HG03565 (cell line): ENCODE measurements around the gene USO1.
"Not testable (repeated sequence)": the region's sequence is repeated elsewhere in the genome, so short reads cannot be mapped to it uniquely, and the experiment has no call there.

Experiments used
- ATAC-seq: cut with Tn5 transposase; IDR thresholded peaks from one replicate; pipeline ENCODE4 v1.9.1; 2021; ENCODE audit warnings: mild to moderate bottlenecking, moderate library complexity; ENCODE audit not compliant: unreplicated experiment

USO1 gene

GRCh38 chr4:75745721-75746199 lies 21.4 kb downstream of the USO1 start:
- no peak for ATAC-seq

GRCh38 chr4:75752637-75753036 lies 28.3 kb downstream of the USO1 start:
- no peak for ATAC-seq

- no peak for ATAC-seq
Measured at GRCh38 chr4:75769036-75769435, 44.7 kb downstream of the USO1 start.

GRCh38 chr4:75771607-75772006 lies 47.2 kb downstream of the USO1 start:
- ATAC-seq, result no peak

- ATAC-seq, result no peak
Measured at GRCh38 chr4:75777589-75777988, 53.2 kb downstream of the USO1 start.

GRCh38 chr4:75779105-75779757 lies 54.9 kb downstream of the USO1 start:
- no peak for ATAC-seq

GRCh38 chr4:75781305-75781704 lies 56.9 kb downstream of the USO1 start:
- no peak for ATAC-seq

- no peak for ATAC-seq
Measured at GRCh38 chr4:75786526-75786925, 62.1 kb downstream of the USO1 start.

GRCh38 chr4:75786938-75787337 lies 62.6 kb downstream of the USO1 start:
- ATAC-seq, result no peak

GRCh38 chr4:75790024-75790423 lies 65.6 kb downstream of the USO1 start:
- no peak for ATAC-seq

- ATAC-seq, result no peak
Measured at GRCh38 chr4:75800972-75801371, 76.6 kb downstream of the USO1 start.

GRCh38 chr4:75806035-75806434 lies 81.7 kb downstream of the USO1 start:
- ATAC-seq, result not testable (repeated sequence)

GRCh38 chr4:75817901-75818300 lies 93.5 kb downstream of the USO1 start:
- ATAC-seq, result no peak

- ATAC-seq, result no peak
Measured at GRCh38 chr4:75819121-75819520, 94.7 kb downstream of the USO1 start.

GRCh38 chr4:75820197-75820596 lies 95.8 kb downstream of the USO1 start:
- no peak for ATAC-seq

- ATAC-seq, result no peak
Measured at GRCh38 chr4:75820676-75821075, 96.3 kb downstream of the USO1 start.

- ATAC-seq, result no peak
Measured at GRCh38 chr4:75821216-75821615, 96.8 kb downstream of the USO1 start.

GRCh38 chr4:75821966-75822365 lies 97.6 kb downstream of the USO1 start:
- no peak for ATAC-seq

GRCh38 chr4:75822416-75822815 lies 98.0 kb downstream of the USO1 start:
- ATAC-seq, result no peak

- no peak for ATAC-seq
Measured at GRCh38 chr4:75823812-75824211, 99.4 kb downstream of the USO1 start.

GRCh38 chr4:75830906-75831305 lies 106.5 kb downstream of the USO1 start:
- ATAC-seq, result no peak

GRCh38 chr4:75831856-75832405 lies 107.6 kb downstream of the USO1 start:
- ATAC-seq, result no peak
